ENCODE data around the gene DENND4B.

DENND4B gene

DNA sequence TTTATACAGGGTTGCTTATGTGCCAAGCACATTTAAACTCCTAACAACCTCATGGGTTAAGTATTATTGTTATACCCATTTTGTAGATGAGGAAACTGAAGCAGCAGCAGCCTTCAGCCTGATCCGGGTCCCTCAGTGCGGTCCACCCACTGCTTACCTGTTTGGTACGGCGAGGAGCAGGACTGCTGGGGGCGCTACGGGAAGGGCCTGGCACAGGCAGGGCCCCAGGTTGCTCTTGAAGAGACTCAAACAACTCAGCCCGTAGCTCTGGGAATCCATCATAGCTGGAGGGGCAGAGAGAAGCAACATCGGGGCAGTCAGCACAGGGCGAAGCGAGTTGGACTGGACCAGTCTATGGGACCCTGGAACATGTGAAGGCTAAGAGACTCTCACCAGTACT, 9.2 kb downstream of the DENND4B start:
- Histone ChIP-seq H3K27ac (ENCODE audit: insufficient read depth, low read depth, low read length, poor library complexity, severe bottlenecking) (no peak overlapping the region), H3K36me3 (ENCODE audit: control insufficient read depth, insufficient read depth, low read length) (peaks cover 5% of the 10 kb centered on the region), H3K4me3 (ENCODE audit: insufficient read depth, low read depth, low read length) (no peak overlapping the region), H3K4me1 (ENCODE audit: control insufficient read depth, insufficient read depth, low read length) (no peaks in the 10 kb centered on the region), H3K27me3 (ENCODE audit: control insufficient read depth, insufficient read depth, low read length, poor library complexity, severe bottlenecking) (no peaks in the 10 kb centered on the region), H3K9me3 (ENCODE audit: control insufficient read depth, low read length) (no peaks in the 10 kb centered on the region)
- WGBS, 2 experiments: 96 to 97% methylated on average over 10 of the region's 10 CpGs

GRCh38 chr1:153936011-153936802, 10.3 kb downstream of the DENND4B start:
- Histone ChIP-seq H3K36me3 (ENCODE audit: control insufficient read depth, insufficient read depth, low read length) (peaks cover 5% of the 10 kb centered on the region), H3K4me1 (ENCODE audit: control insufficient read depth, insufficient read depth, low read length) (no peaks in the 10 kb centered on the region), H3K27ac (ENCODE audit: insufficient read depth, low read depth, low read length, poor library complexity, severe bottlenecking) (no peak overlapping the region), H3K4me3 (ENCODE audit: insufficient read depth, low read depth, low read length) (no peak overlapping the region), H3K27me3 (ENCODE audit: control insufficient read depth, insufficient read depth, low read length, poor library complexity, severe bottlenecking) (no peaks in the 10 kb centered on the region), H3K9me3 (ENCODE audit: control insufficient read depth, low read length) (no peaks in the 10 kb centered on the region)
- 94 to 96% methylated on average over 12 of the region's 12 CpGs for WGBS, 2 experiments

- Histone ChIP-seq H3K4me1 (ENCODE audit: control insufficient read depth, insufficient read depth, low read length) (no peaks in the 10 kb centered on the region), H3K9me3 (ENCODE audit: control insufficient read depth, low read length) (no peaks in the 10 kb centered on the region), H3K27me3 (ENCODE audit: control insufficient read depth, insufficient read depth, low read length, poor library complexity, severe bottlenecking) (no peaks in the 10 kb centered on the region), H3K27ac (ENCODE audit: insufficient read depth, low read depth, low read length, poor library complexity, severe bottlenecking) (no peak overlapping the region), H3K4me3 (ENCODE audit: insufficient read depth, low read depth, low read length) (no peak overlapping the region), H3K36me3 (ENCODE audit: control insufficient read depth, insufficient read depth, low read length) (peaks cover 5% of the 10 kb centered on the region)
- WGBS, 2 experiments: 91 to 94% methylated on average over 9 of the region's 9 CpGs
Observed at GRCh38 chr1:153934746-153935145, 11.8 kb downstream of the DENND4B start.

DNA sequence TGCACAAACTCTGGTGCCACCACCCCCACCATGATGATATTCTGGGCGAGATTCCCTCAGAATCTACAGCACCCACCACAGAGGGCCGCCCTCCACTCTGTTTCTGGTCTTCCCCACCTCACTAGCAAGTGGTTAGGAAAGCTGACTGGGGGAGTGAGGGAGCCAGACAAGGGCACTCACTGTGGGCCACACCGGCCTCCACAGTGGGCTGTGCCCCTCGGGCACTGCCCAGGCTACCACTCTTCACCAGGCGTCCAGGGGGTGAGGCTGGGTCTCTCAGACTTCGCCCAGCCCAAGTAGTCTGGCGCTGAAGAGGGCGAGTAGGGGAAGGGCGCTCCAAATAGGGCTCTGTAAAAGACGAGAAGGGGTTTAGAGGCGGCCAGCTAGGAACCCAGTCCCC, 12.6 kb downstream of the DENND4B start:
- Histone ChIP-seq H3K27ac (ENCODE audit: insufficient read depth, low read depth, low read length, poor library complexity, severe bottlenecking) (no peak overlapping the region), H3K4me3 (ENCODE audit: insufficient read depth, low read depth, low read length) (no peak overlapping the region), H3K9me3 (ENCODE audit: control insufficient read depth, low read length) (no peaks in the 10 kb centered on the region), H3K27me3 (ENCODE audit: control insufficient read depth, insufficient read depth, low read length, poor library complexity, severe bottlenecking) (no peaks in the 10 kb centered on the region), H3K4me1 (ENCODE audit: control insufficient read depth, insufficient read depth, low read length) (no peaks in the 10 kb centered on the region), H3K36me3 (ENCODE audit: control insufficient read depth, insufficient read depth, low read length) (peaks cover 5% of the 10 kb centered on the region)
- WGBS, 2 experiments: 95 to 97% methylated on average over 11 of the region's 11 CpGs

- Histone ChIP-seq H3K27me3 (ENCODE audit: control insufficient read depth, insufficient read depth, low read length, poor library complexity, severe bottlenecking) (no peaks in the 10 kb centered on the region), H3K27ac (ENCODE audit: insufficient read depth, low read depth, low read length, poor library complexity, severe bottlenecking) (no peak overlapping the region), H3K4me1 (ENCODE audit: control insufficient read depth, insufficient read depth, low read length) (no peaks in the 10 kb centered on the region), H3K36me3 (ENCODE audit: control insufficient read depth, insufficient read depth, low read length) (peaks cover 5% of the 10 kb centered on the region), H3K4me3 (ENCODE audit: insufficient read depth, low read depth, low read length) (no peak overlapping the region), H3K9me3 (ENCODE audit: control insufficient read depth, low read length) (no peaks in the 10 kb centered on the region)
- 95% methylated on average over 14 of the region's 14 CpGs for WGBS, 2 experiments
Observed at GRCh38 chr1:153933430-153933829, 13.1 kb downstream of the DENND4B start.

- 94 to 97% methylated on average over 18 of the region's 18 CpGs for WGBS, 2 experiments
- H3K36me3 ChIP-seq (ENCODE audit: control insufficient read depth, insufficient read depth, low read length): peaks cover 5% of the 10 kb centered on the region
- no peak overlapping the region for H3K27ac ChIP-seq (ENCODE audit: insufficient read depth, low read depth, low read length, poor library complexity, severe bottlenecking)
- no peaks in the 10 kb centered on the region for H3K4me1 ChIP-seq (ENCODE audit: control insufficient read depth, insufficient read depth, low read length)
- no peak overlapping the region for H3K4me3 ChIP-seq (ENCODE audit: insufficient read depth, low read depth, low read length)
- no peaks in the 10 kb centered on the region for H3K9me3 ChIP-seq (ENCODE audit: control insufficient read depth, low read length)
- no peaks in the 10 kb centered on the region for H3K27me3 ChIP-seq (ENCODE audit: control insufficient read depth, insufficient read depth, low read length, poor library complexity, severe bottlenecking)
Observed at GRCh38 chr1:153932156-153933131, 14.1 kb downstream of the DENND4B start.

- Histone ChIP-seq H3K36me3 (ENCODE audit: control insufficient read depth, insufficient read depth, low read length) (peaks cover 5% of the 10 kb centered on the region), H3K4me3 (ENCODE audit: insufficient read depth, low read depth, low read length) (no peak overlapping the region), H3K27me3 (ENCODE audit: control insufficient read depth, insufficient read depth, low read length, poor library complexity, severe bottlenecking) (no peaks in the 10 kb centered on the region), H3K27ac (ENCODE audit: insufficient read depth, low read depth, low read length, poor library complexity, severe bottlenecking) (no peak overlapping the region), H3K4me1 (ENCODE audit: control insufficient read depth, insufficient read depth, low read length) (no peaks in the 10 kb centered on the region), H3K9me3 (ENCODE audit: control insufficient read depth, low read length) (no peaks in the 10 kb centered on the region)
- 93% methylated on average over 12 to 14 of the region's 14 CpGs for WGBS, 2 experiments
Observed at GRCh38 chr1:153929981-153930948, 16.3 kb downstream of the DENND4B start.

- H3K4me1 ChIP-seq (ENCODE audit: control insufficient read depth, insufficient read depth, low read length): no peaks in the 10 kb centered on the region
- no peaks in the 10 kb centered on the region for H3K27me3 ChIP-seq (ENCODE audit: control insufficient read depth, insufficient read depth, low read length, poor library complexity, severe bottlenecking)
- no peak overlapping the region for H3K27ac ChIP-seq (ENCODE audit: insufficient read depth, low read depth, low read length, poor library complexity, severe bottlenecking)
- no peak overlapping the region for H3K4me3 ChIP-seq (ENCODE audit: insufficient read depth, low read depth, low read length)
- no peaks in the 10 kb centered on the region for H3K9me3 ChIP-seq (ENCODE audit: control insufficient read depth, low read length)
- no peaks in the 10 kb centered on the region for H3K36me3 ChIP-seq (ENCODE audit: control insufficient read depth, insufficient read depth, low read length)
- WGBS, 2 experiments: 94 to 95% methylated on average over 5 of the region's 5 CpGs
Observed at GRCh38 chr1:153929426-153929825, 17.1 kb downstream of the DENND4B start.

- Histone ChIP-seq H3K4me1 (ENCODE audit: control insufficient read depth, insufficient read depth, low read length) (no peaks in the 10 kb centered on the region), H3K4me3 (ENCODE audit: insufficient read depth, low read depth, low read length) (no peak overlapping the region), H3K9me3 (ENCODE audit: control insufficient read depth, low read length) (no peaks in the 10 kb centered on the region), H3K27ac (ENCODE audit: insufficient read depth, low read depth, low read length, poor library complexity, severe bottlenecking) (no peak overlapping the region), H3K27me3 (ENCODE audit: control insufficient read depth, insufficient read depth, low read length, poor library complexity, severe bottlenecking) (no peaks in the 10 kb centered on the region), H3K36me3 (ENCODE audit: control insufficient read depth, insufficient read depth, low read length) (no peaks in the 10 kb centered on the region)
- WGBS, 2 experiments: 96 to 100% methylated on average over 3 to 4 of the region's 4 CpGs
Observed at GRCh38 chr1:153928791-153929341, 17.7 kb downstream of the DENND4B start.

All from ectodermal cell (in vitro differentiated cells).